ENCODE measurements around the gene MKS1.

MKS1 gene

DNA sequence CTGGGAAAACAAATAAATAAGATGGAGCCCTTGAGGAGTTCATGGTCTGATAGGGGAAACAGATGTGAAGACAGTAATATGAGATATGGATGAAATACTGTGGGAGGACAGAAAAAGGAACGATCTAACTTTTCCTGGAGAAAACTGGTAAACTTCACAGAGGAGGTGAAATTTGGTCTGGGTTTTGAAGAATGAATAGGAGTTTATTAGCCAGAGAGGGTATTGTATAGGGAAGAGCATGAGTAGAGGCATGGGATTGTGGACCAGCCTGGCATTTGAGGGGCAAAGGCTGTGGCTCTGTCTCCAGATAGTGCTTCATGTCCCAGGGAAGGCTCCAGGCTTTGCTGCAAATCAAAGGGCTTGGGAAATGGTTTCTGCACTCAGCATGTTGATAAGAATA lies 20.9 kb upstream of the MKS1 start:
- H3F3A ChIP-seq (ENCODE audit: insufficient read depth, low read length) = no peaks in the 10 kb centered on the region
- H3K4me2 ChIP-seq (ENCODE audit: low read depth, low read length) = no peak overlapping the region
- H3K4me1 ChIP-seq (ENCODE audit: low read length) = no peaks in the 10 kb centered on the region
- H3K4me3 ChIP-seq (ENCODE audit: low read length) = no peak overlapping the region
- no peak overlapping the region for H3K27ac ChIP-seq (ENCODE audit: low read length)
- no peak overlapping the region for H3K9ac ChIP-seq (ENCODE audit: low read length)
- TF ChIP-seq EZH2phosphoT487 (IDR thresholded peaks at IDR 0.05; ENCODE audit: low read length) = no peak
- no peak for TF ChIP-seq EZH2 (optimal IDR thresholded peaks at IDR 0.05; ENCODE audit: low read depth, low read length)
- TF ChIP-seq, protein P1, sequence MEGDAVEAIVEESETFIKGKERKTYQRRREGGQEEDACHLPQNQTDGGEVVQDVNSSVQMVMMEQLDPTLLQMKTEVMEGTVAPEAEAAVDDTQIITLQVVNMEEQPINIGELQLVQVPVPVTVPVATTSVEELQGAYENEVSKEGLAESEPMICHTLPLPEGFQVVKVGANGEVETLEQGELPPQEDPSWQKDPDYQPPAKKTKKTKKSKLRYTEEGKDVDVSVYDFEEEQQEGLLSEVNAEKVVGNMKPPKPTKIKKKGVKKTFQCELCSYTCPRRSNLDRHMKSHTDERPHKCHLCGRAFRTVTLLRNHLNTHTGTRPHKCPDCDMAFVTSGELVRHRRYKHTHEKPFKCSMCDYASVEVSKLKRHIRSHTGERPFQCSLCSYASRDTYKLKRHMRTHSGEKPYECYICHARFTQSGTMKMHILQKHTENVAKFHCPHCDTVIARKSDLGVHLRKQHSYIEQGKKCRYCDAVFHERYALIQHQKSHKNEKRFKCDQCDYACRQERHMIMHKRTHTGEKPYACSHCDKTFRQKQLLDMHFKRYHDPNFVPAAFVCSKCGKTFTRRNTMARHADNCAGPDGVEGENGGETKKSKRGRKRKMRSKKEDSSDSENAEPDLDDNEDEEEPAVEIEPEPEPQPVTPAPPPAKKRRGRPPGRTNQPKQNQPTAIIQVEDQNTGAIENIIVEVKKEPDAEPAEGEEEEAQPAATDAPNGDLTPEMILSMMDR (IDR thresholded peaks at IDR 0.05; ENCODE audit: low read length) = no peak
- no peak for DNase-seq
- no peaks in the 10 kb centered on the region for H4K20me1 ChIP-seq (ENCODE audit: insufficient read depth, low read length)
- H2AFZ ChIP-seq (ENCODE audit: low read length) = no peak overlapping the region
- H3K79me2 ChIP-seq (ENCODE audit: low read length) = no peaks in the 10 kb centered on the region
- H3K36me3 ChIP-seq (replicated peaks; ENCODE audit: insufficient read depth, low read length) = no peaks in the 10 kb centered on the region
- H3K27me3 ChIP-seq (replicated peaks; ENCODE audit: insufficient read depth, low read length) = peaks cover 100% of the 10 kb centered on the region
- no peaks in the 10 kb centered on the region for H3K9me2 ChIP-seq (replicated peaks; ENCODE audit: insufficient read depth, low read length)
- no peaks in the 10 kb centered on the region for H3K9me3 ChIP-seq (replicated peaks; ENCODE audit: insufficient read depth, low read length)

- Histone ChIP-seq H3K9me2 (replicated peaks; ENCODE audit: insufficient read depth, low read length) (no peaks in the 10 kb centered on the region), H3F3A (ENCODE audit: insufficient read depth, low read length) (0 out of 2 replicates have a peak, but pooled peaks cover under 1% of the 10 kb centered on the region), H3K4me3 (ENCODE audit: low read length) (no peak within 1 kb of the TSS), H3K4me1 (ENCODE audit: low read length) (peaks cover under 1% of the 10 kb centered on the region; the same call in 1 of the 2 replicates), H3K9me3 (replicated peaks; ENCODE audit: insufficient read depth, low read length) (no peaks in the 10 kb centered on the region), H4K20me1 (ENCODE audit: insufficient read depth, low read length) (no peaks in the 10 kb centered on the region), H3K27ac (ENCODE audit: low read length) (no peak within 1 kb of the TSS), H3K4me2 (ENCODE audit: low read depth, low read length) (no peak within 1 kb of the TSS), H3K79me2 (ENCODE audit: low read length) (no peaks in the 10 kb centered on the region), H3K27me3 (replicated peaks; ENCODE audit: insufficient read depth, low read length) (peaks cover 98% of the 10 kb centered on the region), H2AFZ (ENCODE audit: low read length) (no peak within 1 kb of the TSS), H3K36me3 (replicated peaks; ENCODE audit: insufficient read depth, low read length) (no peaks in the 10 kb centered on the region), H3K9ac (ENCODE audit: low read length) (no peak within 1 kb of the TSS)
- DNase-seq = no peak
- TF ChIP-seq, protein P1 (IDR thresholded peaks at IDR 0.05; ENCODE audit: low read length) = no peak
- TF ChIP-seq EZH2phosphoT487 (IDR thresholded peaks at IDR 0.05; ENCODE audit: low read length) (no peak), EZH2 (optimal IDR thresholded peaks at IDR 0.05; ENCODE audit: low read depth, low read length) (no peak)
Observed at GRCh38 chr17:58238147-58238634, 19.1 kb upstream of the MKS1 start, which contains the start of gene LPO. Gene LPO, plus strand, starts transcription at chr17:58238584. Its CDS starts 4,396 bp downstream, at chr17:58242980.

- Histone ChIP-seq H3K9ac (ENCODE audit: low read length) (no peak overlapping the region), H3K4me3 (ENCODE audit: low read length) (no peak overlapping the region), H3K36me3 (replicated peaks; ENCODE audit: insufficient read depth, low read length) (no peaks in the 10 kb centered on the region), H3K4me2 (ENCODE audit: low read depth, low read length) (no peak overlapping the region), H3K79me2 (ENCODE audit: low read length) (no peaks in the 10 kb centered on the region), H2AFZ (ENCODE audit: low read length) (no peak overlapping the region), H4K20me1 (ENCODE audit: insufficient read depth, low read length) (no peaks in the 10 kb centered on the region; the same call in 1 of the 2 replicates), H3K27ac (ENCODE audit: low read length) (no peak overlapping the region), H3K27me3 (replicated peaks; ENCODE audit: insufficient read depth, low read length) (peaks cover 96% of the 10 kb centered on the region), H3K4me1 (ENCODE audit: low read length) (peaks cover 14% of the 10 kb centered on the region), H3K9me2 (replicated peaks; ENCODE audit: insufficient read depth, low read length) (no peaks in the 10 kb centered on the region), H3F3A (ENCODE audit: insufficient read depth, low read length) (peaks cover 14% of the 10 kb centered on the region; the same call in 1 of the 2 replicates), H3K9me3 (replicated peaks; ENCODE audit: insufficient read depth, low read length) (no peaks in the 10 kb centered on the region)
- DNase-seq = no peak
- no peak for TF ChIP-seq EZH2phosphoT487 (IDR thresholded peaks at IDR 0.05; ENCODE audit: low read length)
- TF ChIP-seq, protein P1 (IDR thresholded peaks at IDR 0.05; ENCODE audit: low read length) = no peak
- TF ChIP-seq EZH2 (optimal IDR thresholded peaks at IDR 0.05; ENCODE audit: low read depth, low read length) = no peak
Observed at GRCh38 chr17:58236394-58236793, 17.3 kb upstream of the MKS1 start.

Measured in MM.1S (cell line).